Measurements from ENCODE around the gene ADCK2.

ADCK2 gene

DNA sequence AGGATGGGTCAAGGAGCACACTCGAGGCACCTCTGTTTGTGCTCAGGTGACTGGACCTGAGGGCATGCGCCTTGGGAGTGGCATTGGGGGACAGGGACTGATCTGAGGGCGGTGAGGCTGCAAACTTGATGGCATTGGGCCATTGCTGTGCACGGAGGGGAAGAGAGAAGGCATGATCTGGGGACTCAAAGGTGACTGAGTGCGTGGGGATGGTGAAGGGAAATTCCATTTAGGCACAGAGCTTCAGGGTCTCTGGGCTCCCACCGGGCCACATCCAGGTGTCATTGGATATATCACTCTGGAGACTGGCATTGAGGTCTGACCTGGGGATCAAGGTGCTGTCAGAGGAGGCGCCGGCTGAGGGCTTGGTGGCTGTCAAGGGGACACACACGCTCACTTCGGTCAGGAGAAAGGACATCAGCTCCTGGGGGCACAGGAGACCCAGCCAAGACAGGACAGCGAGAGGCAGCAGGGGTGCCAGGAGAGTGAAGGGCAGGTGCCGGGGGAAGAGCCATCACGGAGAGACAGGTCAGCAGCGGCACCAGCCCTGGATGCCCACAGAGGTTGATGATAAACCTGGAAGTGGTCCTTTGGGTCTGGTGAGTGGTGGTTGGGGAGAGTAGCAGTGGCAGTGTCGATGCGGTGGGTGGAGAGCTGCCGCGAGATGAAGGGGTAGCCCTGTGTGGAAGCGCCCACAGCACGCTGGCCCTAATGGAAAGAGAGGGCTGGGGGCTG, 5.5 kb downstream of the ADCK2 start:
- H3K4me2 ChIP-seq (ENCODE audit: low read depth, low read length, poor library complexity, severe bottlenecking) = no peak overlapping the region
- no peak overlapping the region for H3K9ac ChIP-seq (ENCODE audit: low read length)
- H3K9me3 ChIP-seq (ENCODE audit: insufficient read depth, low read length) = no peaks in the 10 kb centered on the region
- no peak overlapping the region for H2AFZ ChIP-seq (ENCODE audit: low read depth, low read length, severe bottlenecking)
- H3K79me2 ChIP-seq (ENCODE audit: insufficient read depth, low read length) = peaks cover 9% of the 10 kb centered on the region; the same call in 1 of the 2 replicates
- H3K27me3 ChIP-seq (ENCODE audit: low read length) = no peaks in the 10 kb centered on the region
- no peak overlapping the region for H3K4me3 ChIP-seq (ENCODE audit: insufficient read depth, low read length, poor library complexity, severe bottlenecking)
- no peak for TF ChIP-seq EZH2phosphoT487 (conservative IDR thresholded peaks at IDR 0.05; ENCODE audit: low read length)
- TF ChIP-seq, protein P1, sequence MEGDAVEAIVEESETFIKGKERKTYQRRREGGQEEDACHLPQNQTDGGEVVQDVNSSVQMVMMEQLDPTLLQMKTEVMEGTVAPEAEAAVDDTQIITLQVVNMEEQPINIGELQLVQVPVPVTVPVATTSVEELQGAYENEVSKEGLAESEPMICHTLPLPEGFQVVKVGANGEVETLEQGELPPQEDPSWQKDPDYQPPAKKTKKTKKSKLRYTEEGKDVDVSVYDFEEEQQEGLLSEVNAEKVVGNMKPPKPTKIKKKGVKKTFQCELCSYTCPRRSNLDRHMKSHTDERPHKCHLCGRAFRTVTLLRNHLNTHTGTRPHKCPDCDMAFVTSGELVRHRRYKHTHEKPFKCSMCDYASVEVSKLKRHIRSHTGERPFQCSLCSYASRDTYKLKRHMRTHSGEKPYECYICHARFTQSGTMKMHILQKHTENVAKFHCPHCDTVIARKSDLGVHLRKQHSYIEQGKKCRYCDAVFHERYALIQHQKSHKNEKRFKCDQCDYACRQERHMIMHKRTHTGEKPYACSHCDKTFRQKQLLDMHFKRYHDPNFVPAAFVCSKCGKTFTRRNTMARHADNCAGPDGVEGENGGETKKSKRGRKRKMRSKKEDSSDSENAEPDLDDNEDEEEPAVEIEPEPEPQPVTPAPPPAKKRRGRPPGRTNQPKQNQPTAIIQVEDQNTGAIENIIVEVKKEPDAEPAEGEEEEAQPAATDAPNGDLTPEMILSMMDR (IDR thresholded peaks at IDR 0.05; ENCODE audit: insufficient read depth, low read length, poor library complexity, severe bottlenecking) = no peak
- H3K9me2 ChIP-seq (replicated peaks; ENCODE audit: insufficient read depth, low read length) = no peaks in the 10 kb centered on the region
- H4K20me1 ChIP-seq (ENCODE audit: low read depth, low read length) = no peaks in the 10 kb centered on the region
- no peak overlapping the region; the same call in 1 of the 2 replicates for H3K27ac ChIP-seq (ENCODE audit: low read depth, low read length)
- H3K36me3 ChIP-seq (ENCODE audit: low read length) = no peaks in the 10 kb centered on the region
- peaks cover 31% of the 10 kb centered on the region for H3F3A ChIP-seq (ENCODE audit: insufficient read depth)

DNA sequence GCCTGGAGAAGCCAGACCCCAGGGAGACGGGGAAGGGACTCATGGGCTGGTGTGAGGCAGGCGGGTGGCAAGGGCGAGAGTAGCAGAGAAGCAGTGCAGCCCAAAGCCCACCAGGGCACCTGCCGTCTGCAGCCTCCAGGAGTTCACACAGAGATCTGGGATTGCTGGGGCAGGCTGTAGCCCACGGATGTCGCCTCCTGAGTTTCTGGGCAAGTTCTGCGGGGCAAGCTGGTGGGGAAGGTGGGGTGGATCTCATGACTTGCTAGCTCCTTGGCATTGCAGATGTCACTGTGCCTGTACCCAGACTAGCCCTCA, 6.0 kb downstream of the ADCK2 start:
- H3K4me3 ChIP-seq (ENCODE audit: insufficient read depth, low read length, poor library complexity, severe bottlenecking) = no peak overlapping the region
- H3K9me2 ChIP-seq (replicated peaks; ENCODE audit: insufficient read depth, low read length) = no peaks in the 10 kb centered on the region
- H3K79me2 ChIP-seq (ENCODE audit: insufficient read depth, low read length) = peaks cover 9% of the 10 kb centered on the region; the same call in 1 of the 2 replicates
- H3K27ac ChIP-seq (ENCODE audit: low read depth, low read length) = no peak overlapping the region
- no peak for TF ChIP-seq EZH2phosphoT487 (conservative IDR thresholded peaks at IDR 0.05; ENCODE audit: low read length)
- TF ChIP-seq, protein P1 (IDR thresholded peaks at IDR 0.05; ENCODE audit: insufficient read depth, low read length, poor library complexity, severe bottlenecking) = no peak
- no peaks in the 10 kb centered on the region for H3K36me3 ChIP-seq (ENCODE audit: low read length)
- H3K9ac ChIP-seq (ENCODE audit: low read length) = no peak overlapping the region
- H4K20me1 ChIP-seq (ENCODE audit: low read depth, low read length) = no peaks in the 10 kb centered on the region
- H2AFZ ChIP-seq (ENCODE audit: low read depth, low read length, severe bottlenecking) = no peak overlapping the region
- no peaks in the 10 kb centered on the region for H3K27me3 ChIP-seq (ENCODE audit: low read length)
- no peak overlapping the region for H3K4me2 ChIP-seq (ENCODE audit: low read depth, low read length, poor library complexity, severe bottlenecking)
- H3F3A ChIP-seq (ENCODE audit: insufficient read depth) = peaks cover 28% of the 10 kb centered on the region
- no peaks in the 10 kb centered on the region for H3K9me3 ChIP-seq (ENCODE audit: insufficient read depth, low read length)

DNA sequence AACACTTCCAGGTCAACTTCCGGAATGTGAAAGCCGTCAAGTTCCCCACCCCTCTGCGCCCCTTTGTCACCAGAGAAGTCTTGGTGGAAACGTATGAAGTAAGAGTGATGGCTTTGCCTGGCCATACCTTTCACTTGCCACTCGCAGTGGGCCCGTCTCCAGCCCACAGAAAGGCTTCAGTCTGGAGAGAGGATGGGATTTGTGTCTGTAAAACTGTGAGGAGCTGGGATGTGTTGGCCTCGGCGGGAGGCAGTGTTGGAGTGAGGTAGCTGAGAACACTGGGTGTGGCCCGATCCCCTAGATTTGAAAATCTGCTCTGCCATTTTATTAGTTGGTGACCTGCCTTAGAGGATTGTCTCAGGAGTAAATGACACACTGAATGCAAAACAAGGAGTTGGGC, 6.4 kb downstream of the ADCK2 start:
- Histone ChIP-seq H3F3A (ENCODE audit: insufficient read depth) (peaks cover 24% of the 10 kb centered on the region), H3K9ac (ENCODE audit: low read length) (no peak overlapping the region), H3K9me2 (replicated peaks; ENCODE audit: insufficient read depth, low read length) (no peaks in the 10 kb centered on the region), H3K4me3 (ENCODE audit: insufficient read depth, low read length, poor library complexity, severe bottlenecking) (no peak overlapping the region), H3K4me2 (ENCODE audit: low read depth, low read length, poor library complexity, severe bottlenecking) (no peak overlapping the region), H2AFZ (ENCODE audit: low read depth, low read length, severe bottlenecking) (no peak overlapping the region), H3K27me3 (ENCODE audit: low read length) (no peaks in the 10 kb centered on the region), H4K20me1 (ENCODE audit: low read depth, low read length) (no peaks in the 10 kb centered on the region), H3K9me3 (ENCODE audit: insufficient read depth, low read length) (no peaks in the 10 kb centered on the region), H3K27ac (ENCODE audit: low read depth, low read length) (no peak overlapping the region), H3K79me2 (ENCODE audit: insufficient read depth, low read length) (peaks cover 9% of the 10 kb centered on the region; the same call in 1 of the 2 replicates), H3K36me3 (ENCODE audit: low read length) (no peaks in the 10 kb centered on the region)
- TF ChIP-seq, protein P1 (IDR thresholded peaks at IDR 0.05; ENCODE audit: insufficient read depth, low read length, poor library complexity, severe bottlenecking) = no peak
- TF ChIP-seq EZH2phosphoT487 (conservative IDR thresholded peaks at IDR 0.05; ENCODE audit: low read length) = no peak
